ENCODE data around the gene PECR.

Gene PECR

DNA sequence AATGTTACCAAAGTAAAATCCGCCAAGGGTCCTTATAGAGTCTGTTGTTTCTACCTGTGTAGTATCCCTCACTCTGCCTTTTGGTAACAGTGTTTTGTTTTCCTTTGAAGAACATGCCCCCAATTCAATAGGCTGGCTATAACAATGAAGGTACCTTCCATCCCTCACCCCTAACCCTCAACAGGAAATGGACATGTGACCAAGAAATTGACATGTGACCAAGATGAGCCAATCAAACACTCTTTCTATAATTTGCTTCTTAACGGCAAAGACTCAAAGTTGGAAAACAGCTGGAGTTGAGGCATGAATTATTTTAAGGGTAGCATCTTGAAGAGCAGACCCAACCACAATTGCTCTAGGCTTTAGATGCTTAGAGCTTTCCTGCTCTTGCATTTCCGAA lies 62.9 kb downstream of the PECR start:
- TF ChIP-seq, protein P1, sequence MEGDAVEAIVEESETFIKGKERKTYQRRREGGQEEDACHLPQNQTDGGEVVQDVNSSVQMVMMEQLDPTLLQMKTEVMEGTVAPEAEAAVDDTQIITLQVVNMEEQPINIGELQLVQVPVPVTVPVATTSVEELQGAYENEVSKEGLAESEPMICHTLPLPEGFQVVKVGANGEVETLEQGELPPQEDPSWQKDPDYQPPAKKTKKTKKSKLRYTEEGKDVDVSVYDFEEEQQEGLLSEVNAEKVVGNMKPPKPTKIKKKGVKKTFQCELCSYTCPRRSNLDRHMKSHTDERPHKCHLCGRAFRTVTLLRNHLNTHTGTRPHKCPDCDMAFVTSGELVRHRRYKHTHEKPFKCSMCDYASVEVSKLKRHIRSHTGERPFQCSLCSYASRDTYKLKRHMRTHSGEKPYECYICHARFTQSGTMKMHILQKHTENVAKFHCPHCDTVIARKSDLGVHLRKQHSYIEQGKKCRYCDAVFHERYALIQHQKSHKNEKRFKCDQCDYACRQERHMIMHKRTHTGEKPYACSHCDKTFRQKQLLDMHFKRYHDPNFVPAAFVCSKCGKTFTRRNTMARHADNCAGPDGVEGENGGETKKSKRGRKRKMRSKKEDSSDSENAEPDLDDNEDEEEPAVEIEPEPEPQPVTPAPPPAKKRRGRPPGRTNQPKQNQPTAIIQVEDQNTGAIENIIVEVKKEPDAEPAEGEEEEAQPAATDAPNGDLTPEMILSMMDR (IDR thresholded peaks at IDR 0.05; ENCODE audit: borderline replicate concordance, insufficient read depth, low read depth, low read length) = no peak
- H3K4me3 ChIP-seq (ENCODE audit: low read depth, low read length) = no peak overlapping the region

DNA sequence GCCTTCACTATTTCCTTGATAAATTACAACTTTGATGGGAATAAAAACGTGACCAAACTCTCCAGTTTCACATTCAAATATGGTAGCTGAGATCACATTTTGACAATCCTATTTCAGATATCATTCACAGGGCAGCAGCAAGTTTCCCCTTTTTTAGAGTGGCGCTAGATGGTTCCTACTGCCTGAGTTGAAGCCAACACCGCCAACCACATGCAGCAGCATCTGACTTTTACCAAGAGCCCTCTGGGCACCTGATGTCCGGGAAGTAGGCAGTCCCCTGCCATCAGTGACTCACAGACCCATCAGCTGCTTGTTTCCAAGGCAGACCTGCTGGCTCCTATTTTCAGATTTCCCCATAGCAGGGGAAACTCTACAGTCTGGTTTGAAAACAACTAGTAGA lies 64.2 kb downstream of the PECR start:
- no peak overlapping the region for H3K4me3 ChIP-seq (ENCODE audit: low read depth, low read length)
- TF ChIP-seq, protein P1 (IDR thresholded peaks at IDR 0.05; ENCODE audit: borderline replicate concordance, insufficient read depth, low read depth, low read length) = no peak

GRCh38 chr2:216016581-216016980 lies 65.0 kb downstream of the PECR start:
- no peak overlapping the region for H3K4me3 ChIP-seq (ENCODE audit: low read depth, low read length)
- TF ChIP-seq, protein P1 (IDR thresholded peaks at IDR 0.05; ENCODE audit: borderline replicate concordance, insufficient read depth, low read depth, low read length) = no peak

GRCh38 chr2:216015722-216016464 lies 65.7 kb downstream of the PECR start:
- TF ChIP-seq, protein P1 (IDR thresholded peaks at IDR 0.05; ENCODE audit: borderline replicate concordance, insufficient read depth, low read depth, low read length) = no peak
- H3K4me3 ChIP-seq (ENCODE audit: low read depth, low read length) = no peak overlapping the region

DNA sequence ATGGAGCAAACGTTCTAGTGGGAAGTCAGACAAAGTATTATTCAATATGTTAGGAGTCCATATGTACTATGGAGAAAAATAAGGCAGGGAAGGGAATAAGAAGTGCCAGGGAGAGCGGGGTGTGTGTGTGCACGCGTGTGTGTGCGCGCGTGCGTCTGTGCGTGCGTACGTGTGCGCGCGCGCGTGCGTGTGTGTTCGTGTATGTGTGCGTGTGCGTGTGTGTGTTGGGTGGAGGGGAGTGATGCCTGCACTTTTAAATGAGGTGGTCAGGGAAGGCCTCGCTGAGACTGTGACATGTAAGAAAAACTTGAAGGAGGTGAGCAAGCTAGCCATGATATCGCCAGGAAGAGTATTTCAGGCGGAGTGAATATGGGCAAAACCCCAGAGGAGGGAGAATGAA lies 66.6 kb downstream of the PECR start:
- no peak overlapping the region for H3K4me3 ChIP-seq (ENCODE audit: low read depth, low read length)
- TF ChIP-seq, protein P1 (IDR thresholded peaks at IDR 0.05; ENCODE audit: borderline replicate concordance, insufficient read depth, low read depth, low read length) = no peak

- no peak overlapping the region for H3K4me3 ChIP-seq (ENCODE audit: low read depth, low read length)
- TF ChIP-seq, protein P1 (IDR thresholded peaks at IDR 0.05; ENCODE audit: borderline replicate concordance, insufficient read depth, low read depth, low read length) = no peak
These were observed 67.6 kb downstream of the PECR start for GRCh38 chr2:216014006-216014405.
